Ascending aorta (tissue), 2 donors: ENCODE measurements around the gene IGFBP5. TPM values are rescaled to one million over a fixed set of nuclear protein-coding genes. Genes with fewer than 3 reads are reported as not detected.

Source experiments
- DNase-seq, 2 donors: peaks; one replicate each; pipeline ENCODE4 v3.0.0-alpha.2; 2019; ENCODE audit warnings: low spot score in 2 of 2
- H3K27ac ChIP-seq, 2 donors: fragments of 200-600 bp; sonication (generic); one replicate each; pipeline ENCODE4 v1.5.1; 2016 to 2017; ENCODE audit warnings: mild to moderate bottlenecking in 1 of 2
- H3K27me3 ChIP-seq: fragments of 200-600 bp; sonication (generic); one replicate; pipeline ENCODE4 v1.5.1; 2017
- H3K36me3 ChIP-seq, 2 donors: fragments of 200-600 bp; sonication (generic); one replicate each; pipeline ENCODE4 v1.5.1; 2016
- H3K4me1 ChIP-seq, 2 donors: fragments of 200-600 bp; sonication (generic); one replicate each; pipeline ENCODE4 v1.5.1; 2016 to 2017; ENCODE audit warnings: mild to moderate bottlenecking in 1 of 2
- H3K4me3 ChIP-seq, 2 donors: fragments of 200-600 bp; sonication (generic); one replicate each; pipeline ENCODE4 v1.5.1; 2016 to 2017; ENCODE audit warnings: mild to moderate bottlenecking in 1 of 2
- H3K9me3 ChIP-seq, 2 donors: fragments of 200-600 bp; sonication (generic); one replicate each; pipeline ENCODE4 v1.5.1; 2016
- intact Hi-C: fragments of 100-400 bp; cut with DNase I; formaldehyde crosslinking; loops from one replicate; pipeline ENCODE4 v1.15.1; 2023
- total RNA-seq: library from RNA; depleted of rRNA; stranded (reverse); fragments of >200 nt; gene quantifications from one replicate; pipeline ENCODE4 v1.1.0, GENCODE V29; 2016
- TF ChIP-seq, protein P1 (sequence below), 3 experiments: fragments of 200-600 bp in 2 of 3; fragments of 450-650 bp in 1 of 3; sonication (generic) in 2 of 3; IDR thresholded peaks; one replicate each; pipeline ENCODE4 v1.5.1; 2016 to 2019; ENCODE audit warnings: antibody characterized with exemption in 3 of 3, mild to moderate bottlenecking in 1 of 3, moderate library complexity in 1 of 3

IGFBP5 gene
- total RNA-seq, 1 donor from 2014 or later: 1,280 TPM

DNA sequence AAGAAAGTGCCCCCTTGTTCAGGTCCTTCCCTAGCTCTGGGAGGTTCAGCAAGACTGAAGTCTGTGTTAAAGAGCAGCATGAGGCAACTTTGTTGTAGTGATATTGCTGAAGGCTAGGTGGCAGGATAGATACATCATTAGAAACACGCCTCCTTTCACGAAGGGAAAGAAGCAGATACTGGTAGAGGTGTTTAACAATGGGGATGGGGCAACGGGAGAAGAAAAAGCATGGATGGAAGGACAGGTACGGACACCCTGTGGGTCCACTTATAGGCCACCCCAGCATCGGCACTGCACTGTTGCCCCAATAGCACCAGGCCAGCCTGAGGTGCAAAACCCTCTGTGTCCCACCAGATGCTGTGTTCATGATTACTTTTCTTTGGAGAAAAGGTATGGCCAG lies 3.5 kb upstream of the IGFBP5 start:
- peak overlapping the region; percentile 65 to 93 for H3K27ac ChIP-seq
- H3K36me3 ChIP-seq: no peaks in the 10 kb centered on the region
- H3K9me3 ChIP-seq: no peaks in the 10 kb centered on the region
- no peak for DNase-seq
- TF ChIP-seq, protein P1, sequence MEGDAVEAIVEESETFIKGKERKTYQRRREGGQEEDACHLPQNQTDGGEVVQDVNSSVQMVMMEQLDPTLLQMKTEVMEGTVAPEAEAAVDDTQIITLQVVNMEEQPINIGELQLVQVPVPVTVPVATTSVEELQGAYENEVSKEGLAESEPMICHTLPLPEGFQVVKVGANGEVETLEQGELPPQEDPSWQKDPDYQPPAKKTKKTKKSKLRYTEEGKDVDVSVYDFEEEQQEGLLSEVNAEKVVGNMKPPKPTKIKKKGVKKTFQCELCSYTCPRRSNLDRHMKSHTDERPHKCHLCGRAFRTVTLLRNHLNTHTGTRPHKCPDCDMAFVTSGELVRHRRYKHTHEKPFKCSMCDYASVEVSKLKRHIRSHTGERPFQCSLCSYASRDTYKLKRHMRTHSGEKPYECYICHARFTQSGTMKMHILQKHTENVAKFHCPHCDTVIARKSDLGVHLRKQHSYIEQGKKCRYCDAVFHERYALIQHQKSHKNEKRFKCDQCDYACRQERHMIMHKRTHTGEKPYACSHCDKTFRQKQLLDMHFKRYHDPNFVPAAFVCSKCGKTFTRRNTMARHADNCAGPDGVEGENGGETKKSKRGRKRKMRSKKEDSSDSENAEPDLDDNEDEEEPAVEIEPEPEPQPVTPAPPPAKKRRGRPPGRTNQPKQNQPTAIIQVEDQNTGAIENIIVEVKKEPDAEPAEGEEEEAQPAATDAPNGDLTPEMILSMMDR (IDR thresholded peaks at IDR 0.05): peak; percentile 60 to 75 (median 70)
- intact Hi-C loops: loop anchor here (1.0 to 10.0 kb wide), 7 partner anchors 353 to 812 kb away; no protein-coding TSS in a partner anchor
- no peaks in the 10 kb centered on the region for H3K27me3 ChIP-seq
- peaks cover 3 to 37% of the 10 kb centered on the region in 2 donors for H3K4me1 ChIP-seq
- no peak overlapping the region for H3K4me3 ChIP-seq

DNA sequence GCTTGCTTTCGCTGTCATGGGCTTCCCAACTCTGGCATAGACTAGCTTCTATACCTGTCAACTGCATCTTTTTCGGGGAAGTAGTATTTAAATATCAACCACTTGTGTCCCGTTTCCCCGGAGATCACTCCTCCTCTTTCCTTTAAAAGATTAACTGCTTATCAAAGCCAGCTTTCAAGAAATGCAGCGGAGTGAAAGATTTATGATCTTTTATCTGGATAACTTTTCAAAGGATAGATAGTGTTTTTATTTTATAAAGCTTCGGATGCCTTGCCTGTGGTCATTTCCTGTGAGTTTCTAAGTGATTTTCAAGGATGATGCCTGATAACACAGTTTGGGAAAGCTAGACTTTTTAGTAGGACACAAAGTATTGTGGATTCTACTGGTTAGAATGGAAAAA lies 2.9 kb upstream of the IGFBP5 start:
- no peak for DNase-seq
- Histone ChIP-seq H3K27ac (peak overlapping the region; percentile 48 to 93), H3K36me3 (no peaks in the 10 kb centered on the region), H3K4me3 (no peak overlapping the region), H3K4me1 (peaks cover 3 to 37% of the 10 kb centered on the region in 2 donors), H3K9me3 (no peaks in the 10 kb centered on the region), H3K27me3 (no peaks in the 10 kb centered on the region)
- intact Hi-C loops: loop anchor here (1.0 to 10.0 kb wide), 7 partner anchors 354 to 813 kb away; no protein-coding TSS in a partner anchor
- TF ChIP-seq, protein P1 (IDR thresholded peaks at IDR 0.05): no peak

DNA sequence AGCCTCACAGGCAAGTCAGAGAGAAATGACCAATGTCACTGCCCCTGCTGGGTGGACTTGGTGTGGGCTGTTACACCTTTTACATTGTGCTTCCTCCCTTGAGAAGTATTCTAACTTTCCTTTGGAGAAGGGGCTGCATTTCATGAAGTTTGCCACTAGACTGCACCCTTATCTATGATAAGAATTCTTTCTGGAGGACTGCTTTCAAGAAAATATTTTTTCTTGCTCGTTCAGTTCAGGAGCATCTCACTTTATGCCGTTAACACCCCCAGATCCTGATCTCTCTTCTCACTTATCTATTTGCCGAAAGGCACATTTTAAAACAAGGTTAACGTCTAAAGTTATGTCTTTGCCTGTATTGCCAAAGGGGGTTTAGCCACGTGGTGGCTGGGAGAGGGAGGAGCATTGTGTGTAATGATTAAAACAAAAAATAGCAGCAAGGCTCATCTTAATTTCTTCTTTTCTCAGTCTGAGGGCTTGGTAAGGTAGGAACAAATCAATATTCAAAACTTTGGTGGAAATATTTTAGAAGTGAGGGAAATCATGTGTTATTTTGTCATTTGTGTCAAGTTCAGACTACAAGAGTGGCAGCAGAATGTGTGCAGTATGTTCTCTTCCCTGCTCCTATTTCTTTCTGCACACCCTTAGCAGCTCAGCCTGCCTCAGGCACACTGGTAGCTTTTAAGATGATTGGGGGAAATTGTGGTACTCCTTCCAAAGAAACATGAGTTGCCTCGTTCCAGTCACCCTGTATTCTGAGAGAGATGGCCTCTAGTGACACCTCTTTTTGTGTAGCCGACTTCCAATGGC lies 1.6 kb upstream of the IGFBP5 start:
- H3K27me3 ChIP-seq: no peaks in the 10 kb centered on the region
- H3K9me3 ChIP-seq: no peaks in the 10 kb centered on the region
- H3K36me3 ChIP-seq: no peaks in the 10 kb centered on the region
- no peak overlapping the region for H3K4me3 ChIP-seq
- intact Hi-C loops: loop anchor here (2.0 to 10.0 kb wide), 6 partner anchors 355 to 1016 kb away; no protein-coding TSS in a partner anchor
- peak overlapping the region; percentile 87 to 93 for H3K27ac ChIP-seq
- peaks cover 3 to 42% of the 10 kb centered on the region in 2 donors for H3K4me1 ChIP-seq
- TF ChIP-seq, protein P1 (IDR thresholded peaks at IDR 0.05): peak; percentile 39 to 64 (median 61)
- no peak for DNase-seq

DNA sequence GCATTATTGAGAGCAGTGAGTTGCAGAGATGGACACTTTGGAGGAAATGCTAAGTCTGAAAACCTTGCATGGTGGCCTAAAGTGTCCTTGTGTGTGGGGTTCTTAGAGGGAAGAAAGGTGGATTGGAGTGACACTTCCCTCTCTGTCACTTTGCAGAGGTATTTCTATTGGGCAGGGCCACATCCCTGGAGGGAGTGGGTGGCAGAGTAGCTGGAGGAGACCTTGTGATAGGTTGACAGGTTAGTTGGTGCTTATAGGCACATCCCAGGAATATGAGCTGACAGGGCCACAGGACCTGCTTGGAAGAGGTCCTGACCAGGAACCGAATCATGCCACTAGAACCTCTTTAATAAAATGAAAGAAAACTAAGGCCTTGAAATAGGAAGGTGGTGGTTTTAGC lies 972 bp upstream of the IGFBP5 start:
- intact Hi-C loops: loop anchor here (2.0 to 10.0 kb wide), 6 partner anchors 356 to 1016 kb away; no protein-coding TSS in a partner anchor
- H3K9me3 ChIP-seq: no peaks in the 10 kb centered on the region
- H3K4me1 ChIP-seq: peaks cover 3 to 44% of the 10 kb centered on the region in 2 donors
- H3K27me3 ChIP-seq: no peaks in the 10 kb centered on the region
- H3K27ac ChIP-seq: peak overlapping the region; percentile 87 to 93
- no peaks in the 10 kb centered on the region for H3K36me3 ChIP-seq
- no peak overlapping the region for H3K4me3 ChIP-seq
- TF ChIP-seq, protein P1 (IDR thresholded peaks at IDR 0.05): no peak
- DNase-seq: no peak

DNA sequence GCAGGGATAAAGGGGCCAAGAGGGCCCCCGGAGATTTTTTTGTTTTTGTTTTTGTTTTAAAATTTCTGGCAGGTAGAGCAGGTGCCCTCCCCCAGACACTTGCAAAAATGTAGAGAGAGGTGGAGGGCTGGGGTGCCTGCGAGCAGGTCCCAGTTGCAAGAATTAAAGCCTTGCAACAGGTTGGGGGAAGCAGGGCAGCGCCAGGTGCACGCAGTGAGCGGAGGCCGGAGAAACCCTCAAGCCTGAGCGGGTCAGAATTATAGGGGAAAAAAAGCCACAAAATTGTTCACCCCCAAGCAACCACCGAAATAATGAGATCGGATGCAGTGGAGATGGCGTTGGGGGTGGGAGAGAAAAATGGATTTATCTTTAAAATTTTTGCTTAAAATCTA lies 527 bp downstream of the IGFBP5 start:
- no peak for DNase-seq
- TF ChIP-seq, protein P1 (IDR thresholded peaks at IDR 0.05): no peak
- Histone ChIP-seq H3K27me3 (no peaks in the 10 kb centered on the region), H3K4me1 (peaks cover 6 to 40% of the 10 kb centered on the region in 2 donors), H3K9me3 (no peaks in the 10 kb centered on the region), H3K27ac (peak overlapping the region; percentile 87 to 93), H3K4me3 (peak overlapping the region; percentile 58 to 89), H3K36me3 (no peaks in the 10 kb centered on the region)
- intact Hi-C loops: loop anchor here (5.0 to 10.0 kb wide), 6 partner anchors 357 to 957 kb away; no protein-coding TSS in a partner anchor
